OCI-LY7 (cell line): ENCODE results near the gene BHLHE40.

Experiments used
- EZH2phosphoT487 ChIP-seq: fragments of 200-600 bp; sonication (generic); IDR thresholded peaks from 2 replicates; pipeline ENCODE4 v1.6.1; 2018; ENCODE audit warnings: low read depth, borderline replicate concordance, mild to moderate bottlenecking, mixed run types, antibody characterized with exemption, low read length, moderate library complexity, mixed read lengths
- TF ChIP-seq, protein P1 (sequence below): fragments of 200-600 bp; sonication (generic); conservative IDR thresholded peaks from 2 replicates; pipeline ENCODE4 v1.5.1; 2014; ENCODE audit warnings: mild to moderate bottlenecking, antibody characterized with exemption, low read length, moderate library complexity, mixed read lengths

- TF ChIP-seq, protein P1, sequence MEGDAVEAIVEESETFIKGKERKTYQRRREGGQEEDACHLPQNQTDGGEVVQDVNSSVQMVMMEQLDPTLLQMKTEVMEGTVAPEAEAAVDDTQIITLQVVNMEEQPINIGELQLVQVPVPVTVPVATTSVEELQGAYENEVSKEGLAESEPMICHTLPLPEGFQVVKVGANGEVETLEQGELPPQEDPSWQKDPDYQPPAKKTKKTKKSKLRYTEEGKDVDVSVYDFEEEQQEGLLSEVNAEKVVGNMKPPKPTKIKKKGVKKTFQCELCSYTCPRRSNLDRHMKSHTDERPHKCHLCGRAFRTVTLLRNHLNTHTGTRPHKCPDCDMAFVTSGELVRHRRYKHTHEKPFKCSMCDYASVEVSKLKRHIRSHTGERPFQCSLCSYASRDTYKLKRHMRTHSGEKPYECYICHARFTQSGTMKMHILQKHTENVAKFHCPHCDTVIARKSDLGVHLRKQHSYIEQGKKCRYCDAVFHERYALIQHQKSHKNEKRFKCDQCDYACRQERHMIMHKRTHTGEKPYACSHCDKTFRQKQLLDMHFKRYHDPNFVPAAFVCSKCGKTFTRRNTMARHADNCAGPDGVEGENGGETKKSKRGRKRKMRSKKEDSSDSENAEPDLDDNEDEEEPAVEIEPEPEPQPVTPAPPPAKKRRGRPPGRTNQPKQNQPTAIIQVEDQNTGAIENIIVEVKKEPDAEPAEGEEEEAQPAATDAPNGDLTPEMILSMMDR, result peak; percentile 66
- no peak for TF ChIP-seq EZH2phosphoT487
These were observed 3.1 kb upstream of the BHLHE40 start for GRCh38 chr3:4976109-4976508.
